ENCODE measurements around the gene RPL41. TPM values are rescaled to one million over a fixed set of nuclear protein-coding genes. Genes with fewer than 3 reads are reported as not detected.
"Not testable (repeated sequence)": the region's sequence is repeated elsewhere in the genome, so short reads cannot be mapped to it uniquely, and the experiment has no call there.

Gene RPL41
- polyA plus RNA-seq (2013, experiment 1 of 2), result 13,921 TPM
- 13,663 TPM for polyA plus RNA-seq (2013, experiment 2 of 2)

DNA sequence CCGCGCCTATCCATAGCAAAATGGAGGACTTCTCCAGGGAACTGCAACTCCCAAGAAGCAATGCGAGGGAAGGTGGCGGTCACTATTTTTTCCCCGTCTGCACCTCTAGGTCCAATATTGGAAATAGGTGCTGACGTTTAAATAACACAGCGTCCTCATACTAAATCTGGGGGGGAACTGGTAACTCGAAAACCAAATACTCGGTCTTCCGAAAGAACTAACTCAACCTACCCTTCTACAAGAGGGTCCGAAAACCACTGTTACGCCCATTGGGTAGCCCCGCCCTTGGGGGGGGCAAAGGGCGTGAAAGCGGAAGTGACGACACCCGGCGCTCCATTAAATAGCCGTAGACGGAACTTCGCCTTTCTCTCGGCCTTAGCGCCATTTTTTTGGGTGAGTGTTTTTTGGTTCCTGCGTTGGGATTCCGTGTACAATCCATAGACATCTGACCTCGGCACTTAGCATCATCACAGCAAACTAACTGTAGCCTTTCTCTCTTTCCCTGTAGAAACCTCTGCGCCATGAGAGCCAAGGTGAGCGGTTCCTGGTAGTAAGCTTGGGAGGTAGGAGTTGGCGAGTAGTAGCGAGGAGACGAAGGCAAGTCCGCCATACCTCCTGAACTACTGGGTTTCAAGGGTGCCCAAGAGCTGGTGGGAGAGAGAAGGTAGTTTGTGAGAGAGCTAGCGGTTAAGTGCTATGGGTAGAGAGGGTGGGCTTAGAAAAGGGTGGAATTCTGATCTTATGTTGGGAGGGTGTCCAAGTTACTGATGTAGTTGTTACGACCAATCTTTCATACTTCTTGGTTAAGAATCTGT is at the start of gene RPL41:
RPL41 (plus strand) TSS at position 367 of the 815 bp plus-strand sequence.
- peak within 1 kb of the TSS; percentile 57 for H3K4ac ChIP-seq (ENCODE audit: low read depth, low read length)
- DNase-seq, result peak; percentile 97

GRCh38 chr12:56071648-56072047 is 44.8 kb upstream of the RPL41 start:
- no peak overlapping the region for H3K27ac ChIP-seq (ENCODE audit: low read depth, low read length)
- no peak overlapping the region for H2BK120ac ChIP-seq (ENCODE audit: low read depth, low read length)
- no peaks in the 10 kb centered on the region for H3K4me1 ChIP-seq (ENCODE audit: control insufficient read depth, low read depth, low read length)
- no peaks in the 10 kb centered on the region for H3K36me3 ChIP-seq (ENCODE audit: control insufficient read depth, insufficient read depth, low read length)
- no peak overlapping the region for H3K4me3 ChIP-seq (ENCODE audit: low read length)
- no peak overlapping the region for H4K8ac ChIP-seq (ENCODE audit: low read depth, low read length)
- no CpG with 5 or more reads among the region's 4 CpGs for WGBS (ENCODE audit: extremely low coverage, insufficient coverage, low lambda C conversion rate)
- no peak overlapping the region for H2BK5ac ChIP-seq (ENCODE audit: low read length)
- no peak overlapping the region for H3K18ac ChIP-seq (ENCODE audit: low read length)
- H3K56ac ChIP-seq (ENCODE audit: low read length), result no peak overlapping the region
- no peaks in the 10 kb centered on the region for H3K27me3 ChIP-seq (ENCODE audit: insufficient read depth, low read length, poor library complexity)
- DNase-seq, result no peak
- H3K4ac ChIP-seq (ENCODE audit: low read depth, low read length), result no peak overlapping the region
- H3K23ac ChIP-seq (ENCODE audit: low read length), result no peak overlapping the region
- H3K79me1 ChIP-seq (ENCODE audit: low read length), result no peaks in the 10 kb centered on the region
- H2BK15ac ChIP-seq (replicated peaks; ENCODE audit: low read depth), result no peak overlapping the region
- H3K9ac ChIP-seq (ENCODE audit: low read length), result no peak overlapping the region
- no peaks in the 10 kb centered on the region for H3K79me2 ChIP-seq (ENCODE audit: control insufficient read depth, insufficient read depth, low read length)
- H4K5ac ChIP-seq (ENCODE audit: low read length), result no peak overlapping the region
- no peak overlapping the region for H3K4me2 ChIP-seq (ENCODE audit: low read length)
- no peak overlapping the region for H2AK5ac ChIP-seq (ENCODE audit: low read length)

More for the DNA sequence above, at the start of gene RPL41:
- H3K27ac ChIP-seq (ENCODE audit: low read depth, low read length), result peak within 1 kb of the TSS; percentile 46
- H3K23ac ChIP-seq (ENCODE audit: low read length), result peak within 1 kb of the TSS; percentile 15
- H4K5ac ChIP-seq (ENCODE audit: low read length), result peak within 1 kb of the TSS; percentile 93
- H2BK5ac ChIP-seq (ENCODE audit: low read length), result peak within 1 kb of the TSS; percentile 91
- peak within 1 kb of the TSS; percentile 88 for H3K4me3 ChIP-seq (ENCODE audit: low read length)
- no peak within 1 kb of the TSS for H2AK5ac ChIP-seq (ENCODE audit: low read length)
- H3K36me3 ChIP-seq (ENCODE audit: control insufficient read depth, insufficient read depth, low read length), result peaks cover 8% of the 10 kb centered on the region
- no peaks in the 10 kb centered on the region for H3K79me1 ChIP-seq (ENCODE audit: low read length)
- peaks cover 11% of the 10 kb centered on the region for H3K79me2 ChIP-seq (ENCODE audit: control insufficient read depth, insufficient read depth, low read length)
- H2BK15ac ChIP-seq (replicated peaks; ENCODE audit: low read depth), result no peak within 1 kb of the TSS
- H4K8ac ChIP-seq (ENCODE audit: low read depth, low read length), result no peak within 1 kb of the TSS
- no peak within 1 kb of the TSS for H2BK120ac ChIP-seq (ENCODE audit: low read depth, low read length)
- H3K4me2 ChIP-seq (ENCODE audit: low read length), result peak within 1 kb of the TSS; percentile 68
- H3K9ac ChIP-seq (ENCODE audit: low read length), result peak within 1 kb of the TSS; percentile 98
- WGBS (ENCODE audit: extremely low coverage, insufficient coverage, low lambda C conversion rate), result no CpG with 5 or more reads among the region's 34 CpGs
- peak within 1 kb of the TSS; percentile 84 for H3K18ac ChIP-seq (ENCODE audit: low read length)
- H3K4me1 ChIP-seq (ENCODE audit: control insufficient read depth, low read depth, low read length), result peaks cover 7% of the 10 kb centered on the region
- peak within 1 kb of the TSS; percentile 98 for H3K56ac ChIP-seq (ENCODE audit: low read length)
- no peaks in the 10 kb centered on the region for H3K27me3 ChIP-seq (ENCODE audit: insufficient read depth, low read length, poor library complexity)

GRCh38 chr12:56074396-56074795 is 42.0 kb upstream of the RPL41 start:
- no peak overlapping the region for H3K27ac ChIP-seq (ENCODE audit: low read depth, low read length)
- no peak overlapping the region for H4K5ac ChIP-seq (ENCODE audit: low read length)
- H3K4me3 ChIP-seq (ENCODE audit: low read length), result no peak overlapping the region
- no peak overlapping the region for H4K8ac ChIP-seq (ENCODE audit: low read depth, low read length)
- no peak overlapping the region for H3K4me2 ChIP-seq (ENCODE audit: low read length)
- H2BK5ac ChIP-seq (ENCODE audit: low read length), result no peak overlapping the region
- no peak overlapping the region for H2BK15ac ChIP-seq (replicated peaks; ENCODE audit: low read depth)
- H2AK5ac ChIP-seq (ENCODE audit: low read length), result no peak overlapping the region
- no peak overlapping the region for H3K56ac ChIP-seq (ENCODE audit: low read length)
- DNase-seq, result no peak
- no peak overlapping the region for H3K9ac ChIP-seq (ENCODE audit: low read length)
- WGBS (ENCODE audit: extremely low coverage, insufficient coverage, low lambda C conversion rate), result no CpG with 5 or more reads among the region's 5 CpGs
- no peaks in the 10 kb centered on the region for H3K79me1 ChIP-seq (ENCODE audit: low read length)
- no peak overlapping the region for H2BK120ac ChIP-seq (ENCODE audit: low read depth, low read length)
- H3K18ac ChIP-seq (ENCODE audit: low read length), result no peak overlapping the region
- no peaks in the 10 kb centered on the region for H3K79me2 ChIP-seq (ENCODE audit: control insufficient read depth, insufficient read depth, low read length)
- H3K36me3 ChIP-seq (ENCODE audit: control insufficient read depth, insufficient read depth, low read length), result no peaks in the 10 kb centered on the region
- no peak overlapping the region for H3K23ac ChIP-seq (ENCODE audit: low read length)
- H3K4ac ChIP-seq (ENCODE audit: low read depth, low read length), result no peak overlapping the region
- H3K4me1 ChIP-seq (ENCODE audit: control insufficient read depth, low read depth, low read length), result no peaks in the 10 kb centered on the region
- H3K27me3 ChIP-seq (ENCODE audit: insufficient read depth, low read length, poor library complexity), result no peaks in the 10 kb centered on the region

GRCh38 chr12:56077966-56078365 is 38.5 kb upstream of the RPL41 start:
- not testable (repeated sequence) for H3K18ac ChIP-seq (ENCODE audit: low read length); H3K4me2 ChIP-seq (ENCODE audit: low read length); H3K4me3 ChIP-seq (ENCODE audit: low read length); H4K5ac ChIP-seq (ENCODE audit: low read length); H2BK5ac ChIP-seq (ENCODE audit: low read length); H3K23ac ChIP-seq (ENCODE audit: low read length); H2BK120ac ChIP-seq (ENCODE audit: low read depth, low read length); H2AK5ac ChIP-seq (ENCODE audit: low read length); H3K4me1 ChIP-seq (ENCODE audit: control insufficient read depth, low read depth, low read length); H3K9ac ChIP-seq (ENCODE audit: low read length); H3K4ac ChIP-seq (ENCODE audit: low read depth, low read length); H4K8ac ChIP-seq (ENCODE audit: low read depth, low read length); H3K36me3 ChIP-seq (ENCODE audit: control insufficient read depth, insufficient read depth, low read length); H3K27me3 ChIP-seq (ENCODE audit: insufficient read depth, low read length, poor library complexity); H3K56ac ChIP-seq (ENCODE audit: low read length); DNase-seq; H3K27ac ChIP-seq (ENCODE audit: low read depth, low read length); H3K79me1 ChIP-seq (ENCODE audit: low read length); H2BK15ac ChIP-seq (replicated peaks; ENCODE audit: low read depth)
- peaks cover 15% of the 10 kb centered on the region for H3K79me2 ChIP-seq (ENCODE audit: control insufficient read depth, insufficient read depth, low read length)
- WGBS (ENCODE audit: extremely low coverage, insufficient coverage, low lambda C conversion rate), result no CpG with 5 or more reads among the region's 9 CpGs

- H3K23ac ChIP-seq (ENCODE audit: low read length), result no peak overlapping the region
- peak overlapping the region; percentile 26 for H3K9ac ChIP-seq (ENCODE audit: low read length)
- no peak for DNase-seq
- H3K18ac ChIP-seq (ENCODE audit: low read length), result no peak overlapping the region
- no peak overlapping the region for H2AK5ac ChIP-seq (ENCODE audit: low read length)
- no peak overlapping the region for H3K4me3 ChIP-seq (ENCODE audit: low read length)
- H3K4ac ChIP-seq (ENCODE audit: low read depth, low read length), result no peak overlapping the region
- H2BK120ac ChIP-seq (ENCODE audit: low read depth, low read length), result no peak overlapping the region
- H2BK5ac ChIP-seq (ENCODE audit: low read length), result no peak overlapping the region
- peaks cover 2% of the 10 kb centered on the region for H3K79me1 ChIP-seq (ENCODE audit: low read length)
- no peaks in the 10 kb centered on the region for H3K27me3 ChIP-seq (ENCODE audit: insufficient read depth, low read length, poor library complexity)
- H4K5ac ChIP-seq (ENCODE audit: low read length), result no peak overlapping the region
- H3K27ac ChIP-seq (ENCODE audit: low read depth, low read length), result no peak overlapping the region
- no peaks in the 10 kb centered on the region for H3K36me3 ChIP-seq (ENCODE audit: control insufficient read depth, insufficient read depth, low read length)
- WGBS (ENCODE audit: extremely low coverage, insufficient coverage, low lambda C conversion rate), result no CpG with 5 or more reads among the region's 1 CpG
- H3K4me1 ChIP-seq (ENCODE audit: control insufficient read depth, low read depth, low read length), result peaks cover 6% of the 10 kb centered on the region
- H3K79me2 ChIP-seq (ENCODE audit: control insufficient read depth, insufficient read depth, low read length), result peaks cover 15% of the 10 kb centered on the region
- H3K56ac ChIP-seq (ENCODE audit: low read length), result peak overlapping the region; percentile 62
- H4K8ac ChIP-seq (ENCODE audit: low read depth, low read length), result no peak overlapping the region
- H3K4me2 ChIP-seq (ENCODE audit: low read length), result no peak overlapping the region
- H2BK15ac ChIP-seq (replicated peaks; ENCODE audit: low read depth), result no peak overlapping the region
Measured at GRCh38 chr12:56078427-56078826, 38.0 kb upstream of the RPL41 start.

Measured in mesendoderm (in vitro differentiated cells).